SU-DHL-6 (cell line): ENCODE results near the gene PIK3C2G.

Experiments used
- EZH2phosphoT487 ChIP-seq: fragments of 200-600 bp; sonication (generic), shearing (Covaris generic); conservative IDR thresholded peaks from 2 replicates; pipeline ENCODE4 v1.6.1; 2018; ENCODE audit warnings: mild to moderate bottlenecking, antibody characterized with exemption, low read length, moderate library complexity, mixed read lengths
- TF ChIP-seq, protein P1 (sequence below): fragments of 200-600 bp; sonication (generic); IDR thresholded peaks from one replicate; pipeline ENCODE4 v1.5.1; 2017; ENCODE audit warnings: antibody characterized with exemption, mild to moderate bottlenecking, low read length, moderate library complexity; ENCODE audit not compliant: insufficient read depth, poor library complexity, severe bottlenecking

GRCh38 chr12:18634382-18634781 lies 373.1 kb downstream of the PIK3C2G start:
- TF ChIP-seq, protein P1, sequence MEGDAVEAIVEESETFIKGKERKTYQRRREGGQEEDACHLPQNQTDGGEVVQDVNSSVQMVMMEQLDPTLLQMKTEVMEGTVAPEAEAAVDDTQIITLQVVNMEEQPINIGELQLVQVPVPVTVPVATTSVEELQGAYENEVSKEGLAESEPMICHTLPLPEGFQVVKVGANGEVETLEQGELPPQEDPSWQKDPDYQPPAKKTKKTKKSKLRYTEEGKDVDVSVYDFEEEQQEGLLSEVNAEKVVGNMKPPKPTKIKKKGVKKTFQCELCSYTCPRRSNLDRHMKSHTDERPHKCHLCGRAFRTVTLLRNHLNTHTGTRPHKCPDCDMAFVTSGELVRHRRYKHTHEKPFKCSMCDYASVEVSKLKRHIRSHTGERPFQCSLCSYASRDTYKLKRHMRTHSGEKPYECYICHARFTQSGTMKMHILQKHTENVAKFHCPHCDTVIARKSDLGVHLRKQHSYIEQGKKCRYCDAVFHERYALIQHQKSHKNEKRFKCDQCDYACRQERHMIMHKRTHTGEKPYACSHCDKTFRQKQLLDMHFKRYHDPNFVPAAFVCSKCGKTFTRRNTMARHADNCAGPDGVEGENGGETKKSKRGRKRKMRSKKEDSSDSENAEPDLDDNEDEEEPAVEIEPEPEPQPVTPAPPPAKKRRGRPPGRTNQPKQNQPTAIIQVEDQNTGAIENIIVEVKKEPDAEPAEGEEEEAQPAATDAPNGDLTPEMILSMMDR: no peak
- no peak for TF ChIP-seq EZH2phosphoT487
